Astrocyte (in vitro differentiated cells and primary cell): ENCODE measurements around the gene APOA1.

Experiments
- EZH2 ChIP-seq: IDR thresholded peaks from 2 replicates; pipeline ENCODE4 v1.6.1; 2012; ENCODE audit warnings: mild to moderate bottlenecking, low read length, inconsistent platforms; ENCODE audit not compliant: insufficient read depth
- TF ChIP-seq, protein P1 (sequence below): IDR thresholded peaks from 2 replicates; pipeline ENCODE4 v1.5.1; 2011; ENCODE audit warnings: low read depth, mild to moderate bottlenecking, inconsistent platforms, low read length, moderate library complexity; ENCODE audit not compliant: insufficient read depth

- TF ChIP-seq, protein P1, sequence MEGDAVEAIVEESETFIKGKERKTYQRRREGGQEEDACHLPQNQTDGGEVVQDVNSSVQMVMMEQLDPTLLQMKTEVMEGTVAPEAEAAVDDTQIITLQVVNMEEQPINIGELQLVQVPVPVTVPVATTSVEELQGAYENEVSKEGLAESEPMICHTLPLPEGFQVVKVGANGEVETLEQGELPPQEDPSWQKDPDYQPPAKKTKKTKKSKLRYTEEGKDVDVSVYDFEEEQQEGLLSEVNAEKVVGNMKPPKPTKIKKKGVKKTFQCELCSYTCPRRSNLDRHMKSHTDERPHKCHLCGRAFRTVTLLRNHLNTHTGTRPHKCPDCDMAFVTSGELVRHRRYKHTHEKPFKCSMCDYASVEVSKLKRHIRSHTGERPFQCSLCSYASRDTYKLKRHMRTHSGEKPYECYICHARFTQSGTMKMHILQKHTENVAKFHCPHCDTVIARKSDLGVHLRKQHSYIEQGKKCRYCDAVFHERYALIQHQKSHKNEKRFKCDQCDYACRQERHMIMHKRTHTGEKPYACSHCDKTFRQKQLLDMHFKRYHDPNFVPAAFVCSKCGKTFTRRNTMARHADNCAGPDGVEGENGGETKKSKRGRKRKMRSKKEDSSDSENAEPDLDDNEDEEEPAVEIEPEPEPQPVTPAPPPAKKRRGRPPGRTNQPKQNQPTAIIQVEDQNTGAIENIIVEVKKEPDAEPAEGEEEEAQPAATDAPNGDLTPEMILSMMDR: no peak
- no peak for TF ChIP-seq EZH2
Measured at GRCh38 chr11:116807601-116808261, 29.7 kb downstream of the APOA1 start.
